Tibial artery (tissue), 4 donors: Measurements from ENCODE around the gene RAET1L.
"Not testable (repeated sequence)": the region's sequence is repeated elsewhere in the genome, so short reads cannot be mapped to it uniquely, and the experiment has no call there.

Source experiments
- DNase-seq, 2 donors: peaks; one replicate each; pipeline ENCODE4 v3.0.0-alpha.2; 2019
- H3K27ac ChIP-seq, 2 donors: fragments of 200-600 bp; sonication (generic) in 1 of 2; 1 replicate in 1 of 2; 2 replicates in 1 of 2; pipeline ENCODE4 v1.5.1; 2018 to 2019; ENCODE audit warnings: mild to moderate bottlenecking in 1 of 2
- H3K27me3 ChIP-seq, 2 donors: fragments of 200-600 bp; sonication (generic) in 1 of 2; one replicate each; pipeline versions ENCODE4 v1.5.1 to v1.6.0; 2016 to 2019
- H3K36me3 ChIP-seq, 3 donors: fragments of 200-600 bp; sonication (generic) in 2 of 3; one replicate each; pipeline ENCODE4 v1.5.1; 2016 to 2019; ENCODE audit warnings: mild to moderate bottlenecking in 2 of 3
- H3K4me1 ChIP-seq, 4 donors: fragments of 200-600 bp; sonication (generic) in 2 of 4; 1 replicate in 3 of 4; 2 replicates in 1 of 4; pipeline ENCODE4 v1.5.1; 2016 to 2019
- H3K4me3 ChIP-seq, 2 donors: fragments of 200-600 bp; sonication (generic) in 1 of 2; 1 replicate in 1 of 2; 2 replicates in 1 of 2; pipeline ENCODE4 v1.5.1; 2018 to 2019; ENCODE audit warnings: mild to moderate bottlenecking in 2 of 2
- H3K9me3 ChIP-seq, 3 donors: fragments of 200-600 bp; sonication (generic) in 1 of 3; one replicate each; pipeline ENCODE4 v1.5.1; 2016 to 2019
- CTCF ChIP-seq, 2 experiments: fragments of 200-600 bp in 1 of 2; fragments of 450-650 bp in 1 of 2; IDR thresholded peaks; one replicate each; pipeline ENCODE4 v1.5.1; 2017 to 2019; ENCODE audit warnings: antibody characterized with exemption in 2 of 2, mild to moderate bottlenecking in 1 of 2, moderate library complexity in 1 of 2
- intact Hi-C: fragments of 100-400 bp; cut with DNase I; formaldehyde crosslinking; loops from one replicate; pipeline ENCODE4 v1.15.0; 2023; ENCODE audit warnings: low total_unique reads

The RAET1L gene

DNA sequence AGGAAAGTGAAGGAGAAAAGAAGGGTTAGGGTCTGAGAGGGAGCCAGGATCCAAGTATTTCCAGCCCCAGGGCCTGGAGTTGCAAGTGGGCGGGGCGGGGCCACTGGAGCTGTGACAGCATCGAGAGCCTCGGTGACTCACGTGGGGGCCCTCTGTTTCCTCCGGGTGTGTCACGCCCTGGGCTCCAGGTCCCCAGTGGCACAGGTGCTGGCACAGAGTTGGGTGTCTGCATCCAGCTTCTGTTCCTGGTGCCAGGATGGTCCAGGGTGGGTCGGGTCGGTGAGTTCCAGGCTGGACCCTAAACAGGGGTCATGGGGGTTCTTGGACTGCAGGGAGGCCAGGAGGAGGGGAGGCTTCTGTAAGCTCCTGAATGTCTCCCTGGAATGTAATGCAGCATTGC is 16.7 kb downstream of the RAET1L start:
- no peak for TF ChIP-seq CTCF (IDR thresholded peaks at IDR 0.05)
- Histone ChIP-seq H3K36me3 (no peaks in the 10 kb centered on the region), H3K4me3 (no peak overlapping the region), H3K27me3 (peaks cover 0 to 75% of the 10 kb centered on the region in 2 donors), H3K27ac (no peak overlapping the region), H3K4me1 (peaks cover 0 to 19% (median 15%) of the 10 kb centered on the region in 4 donors), H3K9me3 (no peaks in the 10 kb centered on the region)
- intact Hi-C loops: no loop called here
- peak in 1 of 2 donors; percentile 56 for DNase-seq

- peak in 1 of 2 donors; percentile 51 for DNase-seq
- intact Hi-C loops: no loop called here
- H3K36me3 ChIP-seq: no peaks in the 10 kb centered on the region
- TF ChIP-seq CTCF (IDR thresholded peaks at IDR 0.05): peak in 1 of 2 experiments; percentile 17
- H3K4me1 ChIP-seq: peaks cover 0 to 19% (median 15%) of the 10 kb centered on the region in 4 donors
- H3K4me3 ChIP-seq: no peak overlapping the region
- peaks cover 0 to 78% of the 10 kb centered on the region in 2 donors for H3K27me3 ChIP-seq
- H3K9me3 ChIP-seq: no peaks in the 10 kb centered on the region
- no peak overlapping the region for H3K27ac ChIP-seq
Observed at GRCh38 chr6:150006961-150007464, 18.3 kb downstream of the RAET1L start.

- Histone ChIP-seq H3K4me3 (peak overlapping the region; percentile 49 to 61), H3K4me1 (peaks cover 0 to 19% (median 15%) of the 10 kb centered on the region in 4 donors), H3K27me3 (peaks cover 0 to 85% of the 10 kb centered on the region in 2 donors), H3K9me3 (no peaks in the 10 kb centered on the region), H3K36me3 (no peaks in the 10 kb centered on the region), H3K27ac (no peak overlapping the region)
- no peak for TF ChIP-seq CTCF (IDR thresholded peaks at IDR 0.05)
- DNase-seq: peak in 1 of 2 donors; percentile 59
- intact Hi-C loops: no loop called here
Observed at GRCh38 chr6:150005761-150006651, 19.3 kb downstream of the RAET1L start.

- DNase-seq: peak; percentile 88 to 92
- peak overlapping the region; percentile 49 to 61 for H3K4me3 ChIP-seq
- no peak overlapping the region for H3K27ac ChIP-seq
- H3K9me3 ChIP-seq: no peaks in the 10 kb centered on the region
- no peaks in the 10 kb centered on the region for H3K36me3 ChIP-seq
- no peak for TF ChIP-seq CTCF (IDR thresholded peaks at IDR 0.05)
- intact Hi-C loops: no loop called here
- H3K4me1 ChIP-seq: peaks cover 0 to 19% (median 15%) of the 10 kb centered on the region in 4 donors
- peaks cover 0 to 88% of the 10 kb centered on the region in 2 donors for H3K27me3 ChIP-seq
Observed at GRCh38 chr6:150004783-150005717, 20.3 kb downstream of the RAET1L start.

GRCh38 chr6:150004101-150004782 is 21.1 kb downstream of the RAET1L start:
- peaks cover 0 to 19% (median 15%) of the 10 kb centered on the region in 4 donors for H3K4me1 ChIP-seq
- peak overlapping the region; percentile 49 to 61 for H3K4me3 ChIP-seq
- H3K27me3 ChIP-seq: peaks cover 0 to 90% of the 10 kb centered on the region in 2 donors

DNA sequence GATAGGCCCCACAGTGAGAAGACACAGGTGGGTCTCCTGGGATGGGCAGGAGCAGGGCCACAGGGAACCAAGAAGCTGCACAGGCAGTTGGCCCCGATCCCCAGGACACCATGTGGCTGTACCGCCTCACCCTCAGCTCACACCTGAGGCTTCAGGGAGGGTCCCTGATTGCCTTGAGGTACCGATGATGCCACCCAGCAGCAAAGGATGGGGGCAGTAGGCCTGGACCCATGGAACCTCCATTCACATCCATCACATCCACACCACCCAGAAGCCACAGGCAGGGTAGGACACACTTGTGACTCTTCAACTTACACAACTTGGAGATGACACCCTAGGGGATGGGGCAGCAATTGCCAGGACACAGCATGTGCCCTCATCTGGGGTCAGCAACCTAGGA is 21.7 kb downstream of the RAET1L start:
- intact Hi-C loops, H3K36me3 ChIP-seq: not testable (repeated sequence)
- H3K27me3 ChIP-seq: peaks cover 0 to 90% of the 10 kb centered on the region in 2 donors

More at GRCh38 chr6:150004101-150004782, 21.1 kb downstream of the RAET1L start:
- no peaks in the 10 kb centered on the region for H3K36me3 ChIP-seq
- H3K27ac ChIP-seq: no peak overlapping the region
- no peaks in the 10 kb centered on the region for H3K9me3 ChIP-seq
- no peak for TF ChIP-seq CTCF (IDR thresholded peaks at IDR 0.05)
- DNase-seq: peak in 1 of 2 donors; percentile 54
- intact Hi-C loops: no loop called here

More for the DNA sequence above, 21.7 kb downstream of the RAET1L start:
- H3K9me3 ChIP-seq, H3K4me3 ChIP-seq, H3K27ac ChIP-seq, DNase-seq: not testable (repeated sequence)
- H3K4me1 ChIP-seq: peaks cover 0 to 19% (median 15%) of the 10 kb centered on the region in 4 donors
